H9 (cell line): ENCODE data around the gene TARP.

ENCODE experiments used
- DNase-seq: peaks from one replicate; pipeline ENCODE4 v3.0.0-alpha.2; 2017
- H2AFZ ChIP-seq: one replicate; pipeline ENCODE4 v1.6.1; 2013; ENCODE audit warnings: mild to moderate bottlenecking, low read length, control low read depth, moderate library complexity
- H2AK5ac ChIP-seq: 2 replicates; pipeline ENCODE4 v1.6.1; 2013; ENCODE audit warnings: low read length, control low read depth, mixed read lengths; ENCODE audit not compliant: insufficient read length
- H2BK120ac ChIP-seq: one replicate; pipeline ENCODE4 v1.6.1; 2013; ENCODE audit warnings: low read depth, mild to moderate bottlenecking, low read length, control low read depth, inconsistent platforms; ENCODE audit not compliant: poor library complexity, severe bottlenecking
- H2BK12ac ChIP-seq: 2 replicates; pipeline ENCODE4 v1.6.1; 2013; ENCODE audit warnings: low read length, control low read depth, mixed read lengths, low read depth; ENCODE audit not compliant: insufficient read length
- H2BK15ac ChIP-seq: 2 replicates; pipeline ENCODE4 v1.6.1; 2013; ENCODE audit warnings: low read depth, low read length, control low read depth
- H2BK20ac ChIP-seq: one replicate; pipeline ENCODE4 v1.6.1; 2013; ENCODE audit warnings: low read depth, mild to moderate bottlenecking, low read length, control low read depth, inconsistent platforms; ENCODE audit not compliant: poor library complexity, severe bottlenecking
- H2BK5ac ChIP-seq: 2 replicates; pipeline ENCODE4 v1.6.1; 2013; ENCODE audit warnings: low read length, control low read depth, mixed read lengths; ENCODE audit not compliant: insufficient read length
- H3K14ac ChIP-seq: 2 replicates; pipeline ENCODE4 v1.6.1; 2013; ENCODE audit warnings: low read length, control low read depth; ENCODE audit not compliant: insufficient read depth
- H3K18ac ChIP-seq: 2 replicates; pipeline ENCODE4 v1.6.1; 2013; ENCODE audit warnings: low read depth, mild to moderate bottlenecking, mixed read lengths, low read length, control low read depth; ENCODE audit not compliant: insufficient read length
- H3K23ac ChIP-seq: 2 replicates; pipeline ENCODE4 v1.6.1; 2013; ENCODE audit warnings: low read length, control low read depth, mixed read lengths, low read depth; ENCODE audit not compliant: insufficient read length
- H3K23me2 ChIP-seq: 2 replicates; pipeline ENCODE4 v1.6.1; 2013; ENCODE audit warnings: low read depth, mild to moderate bottlenecking, mixed read lengths, low read length, control low read depth; ENCODE audit not compliant: insufficient read length, poor library complexity, severe bottlenecking
- H3K27ac ChIP-seq: 2 replicates; pipeline ENCODE4 v1.5.1; 2013; ENCODE audit warnings: low read length, control low read depth, mixed read lengths, low read depth; ENCODE audit not compliant: insufficient read length
- H3K27me3 ChIP-seq: 2 replicates; pipeline ENCODE4 v1.6.1; 2013; ENCODE audit warnings: low read length, control low read depth, inconsistent platforms; ENCODE audit not compliant: insufficient read depth
- H3K4ac ChIP-seq: 2 replicates; pipeline ENCODE4 v1.6.1; 2013; ENCODE audit warnings: low read depth, mild to moderate bottlenecking, control low read depth, inconsistent platforms, low read length, moderate library complexity
- H3K4me1 ChIP-seq: 2 replicates; pipeline ENCODE4 v1.6.1; 2013; ENCODE audit warnings: low read length, control low read depth, inconsistent platforms; ENCODE audit not compliant: insufficient read depth
- H3K4me2 ChIP-seq: 2 replicates; pipeline ENCODE4 v1.6.1; 2013; ENCODE audit warnings: low read length, control low read depth, mixed read lengths; ENCODE audit not compliant: insufficient read length, insufficient read depth
- H3K56ac ChIP-seq: 2 replicates; pipeline ENCODE4 v1.6.1; 2013; ENCODE audit warnings: low read depth, mild to moderate bottlenecking, mixed read lengths, low read length, control low read depth; ENCODE audit not compliant: insufficient read length
- H3K79me1 ChIP-seq: 2 replicates; pipeline ENCODE4 v1.6.1; 2013; ENCODE audit warnings: low read depth, mild to moderate bottlenecking, moderate library complexity, low read length, control low read depth, inconsistent platforms; ENCODE audit not compliant: insufficient read depth, poor library complexity, severe bottlenecking
- H3K79me2 ChIP-seq: 2 replicates; pipeline ENCODE4 v1.6.1; 2013; ENCODE audit warnings: low read length, control low read depth, inconsistent platforms; ENCODE audit not compliant: insufficient read depth
- H3K9ac ChIP-seq: 2 replicates; pipeline ENCODE4 v1.6.1; 2013; ENCODE audit warnings: low read length, control low read depth, mixed read lengths; ENCODE audit not compliant: insufficient read length; ENCODE audit errors: extremely low read depth
- H3K9me3 ChIP-seq: one replicate; pipeline ENCODE4 v1.6.1; 2013; ENCODE audit warnings: low read depth, low read length, inconsistent platforms; ENCODE audit not compliant: control insufficient read depth
- H3T11ph ChIP-seq: one replicate; pipeline ENCODE4 v1.6.1; 2013; ENCODE audit warnings: mild to moderate bottlenecking, low read length, control low read depth, inconsistent platforms
- H4K20me1 ChIP-seq: one replicate; pipeline ENCODE4 v1.6.1; 2013; ENCODE audit not compliant: control insufficient read depth, insufficient read length, insufficient read depth
- H4K5ac ChIP-seq: 2 replicates; pipeline ENCODE4 v1.6.1; 2013; ENCODE audit warnings: low read depth, mild to moderate bottlenecking, mixed read lengths, low read length, control low read depth; ENCODE audit not compliant: insufficient read length
- H4K8ac ChIP-seq: replicated peaks from 2 replicates; pipeline ENCODE4 v1.6.1; 2013; ENCODE audit warnings: low read length, control low read depth, mixed read lengths, low read depth; ENCODE audit not compliant: insufficient read length
- H4K91ac ChIP-seq: 2 replicates; pipeline ENCODE4 v1.6.1; 2013; ENCODE audit warnings: low read depth, mild to moderate bottlenecking, moderate library complexity, mixed read lengths, low read length, control low read depth; ENCODE audit not compliant: insufficient read length
- H3K27ac Mint-ChIP-seq, 3 experiments: 2 replicates in 2 of 3; 3 replicates in 1 of 3; pipeline ENCODE4 v1.8.0; 2020 to 2021; ENCODE audit warnings: mixed read lengths in 3 of 3, mild to moderate bottlenecking in 1 of 3, moderate library complexity in 1 of 3
- H3K27me3 Mint-ChIP-seq: 2 replicates; pipeline ENCODE4 v1.8.0; 2021; ENCODE audit warnings: low read depth, mild to moderate bottlenecking, moderate library complexity, mixed read lengths
- H3K36me3 Mint-ChIP-seq, 3 experiments: 2 replicates in 2 of 3; 3 replicates in 1 of 3; pipeline ENCODE4 v1.8.0; 2020 to 2021; ENCODE audit warnings: low read depth in 3 of 3, mixed read lengths in 3 of 3; ENCODE audit not compliant: insufficient read depth in 1 of 3
- H3K4me1 Mint-ChIP-seq, 2 experiments: 2 replicates each; pipeline ENCODE4 v1.8.0; 2020; ENCODE audit warnings: mixed read lengths in 2 of 2
- H3K4me3 Mint-ChIP-seq, 2 experiments: 2 replicates in 1 of 2; 3 replicates in 1 of 2; pipeline ENCODE4 v1.8.0; 2020 to 2021; ENCODE audit warnings: mild to moderate bottlenecking in 2 of 2, mixed read lengths in 2 of 2, moderate library complexity in 1 of 2
- H3K9me3 Mint-ChIP-seq, 2 experiments: 2 replicates in 1 of 2; 3 replicates in 1 of 2; pipeline ENCODE4 v1.8.0; 2020; ENCODE audit warnings: mild to moderate bottlenecking in 2 of 2, mixed read lengths in 2 of 2, moderate library complexity in 1 of 2
- WGBS: extraction: QIAGEN DNeasy Blood & Tissue Kit; methylation state at CpG from one replicate; pipeline ENCODE4 v1.1.7; 2013; ENCODE audit warnings: missing lambda C conversion rate, low lambda C conversion rate, mixed read lengths; ENCODE audit not compliant: insufficient read length; ENCODE audit errors: extremely low coverage; 5-methylcytosine and 5-hydroxymethylcytosine counted together
- TF ChIP-seq, protein P1 (sequence below): fragments of 200-600 bp; sonication (generic); conservative IDR thresholded peaks from 3 replicates; pipeline ENCODE4 v1.8.0; 2021; ENCODE audit warnings: antibody characterized with exemption, mild to moderate bottlenecking

TARP gene

DNA sequence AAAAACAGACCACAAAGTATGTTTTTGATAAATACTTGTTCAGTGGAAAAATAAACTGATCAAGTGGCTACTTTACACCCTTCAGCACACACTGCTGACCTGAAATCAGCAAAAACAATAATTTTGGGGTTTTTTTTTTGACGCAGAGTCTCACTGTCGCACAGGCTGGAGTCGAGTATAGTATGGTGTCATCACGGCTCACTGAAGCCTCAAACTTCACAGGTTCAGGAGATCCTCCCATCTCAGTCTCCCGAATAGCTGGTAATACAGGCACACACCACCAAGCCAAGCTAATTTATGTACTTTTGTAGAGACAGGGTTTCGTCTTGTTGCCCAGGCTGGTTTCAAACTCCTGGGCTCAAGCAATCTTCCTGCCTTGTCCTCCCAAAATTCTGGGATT is 30.6 kb downstream of the TARP start:
- Histone ChIP-seq H4K20me1 (no peaks in the 10 kb centered on the region), H3K27ac (no peak overlapping the region), H3K23me2 (no peaks in the 10 kb centered on the region), H4K8ac (no peak overlapping the region), H3K14ac (no peak overlapping the region), H3K4me2 (no peak overlapping the region), H3K27me3 (no peaks in the 10 kb centered on the region), H3T11ph (no peak overlapping the region), H2AFZ (no peak overlapping the region), H3K4me1 (no peaks in the 10 kb centered on the region), H3K9me3 (no peaks in the 10 kb centered on the region), H2BK12ac (no peak overlapping the region), H3K79me2 (no peaks in the 10 kb centered on the region), H3K4ac (no peak overlapping the region), H3K23ac (no peak overlapping the region), H2BK20ac (no peak overlapping the region), H3K56ac (no peak overlapping the region), H2BK5ac (no peak overlapping the region), H3K18ac (no peak overlapping the region), H3K9ac (no peak overlapping the region), H2BK15ac (no peak overlapping the region), H2AK5ac (no peak overlapping the region), H4K91ac (no peak overlapping the region), H3K79me1 (no peaks in the 10 kb centered on the region), H4K5ac (no peak overlapping the region), H2BK120ac (no peak overlapping the region)
- H3K4me1 Mint-ChIP-seq = no peaks in the 10 kb centered on the region
- H3K36me3 Mint-ChIP-seq = no peaks in the 10 kb centered on the region
- no peak overlapping the region for H3K4me3 Mint-ChIP-seq
- H3K9me3 Mint-ChIP-seq = no peaks in the 10 kb centered on the region
- DNase-seq = no peak
- no CpG with 5 or more reads among the region's 6 CpGs for WGBS
- no peak overlapping the region for H3K27ac Mint-ChIP-seq
- TF ChIP-seq, protein P1, sequence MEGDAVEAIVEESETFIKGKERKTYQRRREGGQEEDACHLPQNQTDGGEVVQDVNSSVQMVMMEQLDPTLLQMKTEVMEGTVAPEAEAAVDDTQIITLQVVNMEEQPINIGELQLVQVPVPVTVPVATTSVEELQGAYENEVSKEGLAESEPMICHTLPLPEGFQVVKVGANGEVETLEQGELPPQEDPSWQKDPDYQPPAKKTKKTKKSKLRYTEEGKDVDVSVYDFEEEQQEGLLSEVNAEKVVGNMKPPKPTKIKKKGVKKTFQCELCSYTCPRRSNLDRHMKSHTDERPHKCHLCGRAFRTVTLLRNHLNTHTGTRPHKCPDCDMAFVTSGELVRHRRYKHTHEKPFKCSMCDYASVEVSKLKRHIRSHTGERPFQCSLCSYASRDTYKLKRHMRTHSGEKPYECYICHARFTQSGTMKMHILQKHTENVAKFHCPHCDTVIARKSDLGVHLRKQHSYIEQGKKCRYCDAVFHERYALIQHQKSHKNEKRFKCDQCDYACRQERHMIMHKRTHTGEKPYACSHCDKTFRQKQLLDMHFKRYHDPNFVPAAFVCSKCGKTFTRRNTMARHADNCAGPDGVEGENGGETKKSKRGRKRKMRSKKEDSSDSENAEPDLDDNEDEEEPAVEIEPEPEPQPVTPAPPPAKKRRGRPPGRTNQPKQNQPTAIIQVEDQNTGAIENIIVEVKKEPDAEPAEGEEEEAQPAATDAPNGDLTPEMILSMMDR = no peak
- no peaks in the 10 kb centered on the region for H3K27me3 Mint-ChIP-seq
